GM19397 (cell line): ENCODE results near the gene PAX1.

Experiments used
- ATAC-seq: cut with Tn5 transposase; IDR thresholded peaks from one replicate; pipeline ENCODE4 v1.9.1; 2021; ENCODE audit warnings: mild to moderate bottlenecking, moderate library complexity; ENCODE audit not compliant: unreplicated experiment

PAX1 gene

GRCh38 chr20:21702553-21703470, 2.7 kb upstream of the PAX1 start:
- ATAC-seq, result no peak

GRCh38 chr20:21703717-21704407, 1.6 kb upstream of the PAX1 start:
- ATAC-seq, result no peak

GRCh38 chr20:21704408-21705385, 767 bp upstream of the PAX1 start:
- no peak for ATAC-seq

DNA sequence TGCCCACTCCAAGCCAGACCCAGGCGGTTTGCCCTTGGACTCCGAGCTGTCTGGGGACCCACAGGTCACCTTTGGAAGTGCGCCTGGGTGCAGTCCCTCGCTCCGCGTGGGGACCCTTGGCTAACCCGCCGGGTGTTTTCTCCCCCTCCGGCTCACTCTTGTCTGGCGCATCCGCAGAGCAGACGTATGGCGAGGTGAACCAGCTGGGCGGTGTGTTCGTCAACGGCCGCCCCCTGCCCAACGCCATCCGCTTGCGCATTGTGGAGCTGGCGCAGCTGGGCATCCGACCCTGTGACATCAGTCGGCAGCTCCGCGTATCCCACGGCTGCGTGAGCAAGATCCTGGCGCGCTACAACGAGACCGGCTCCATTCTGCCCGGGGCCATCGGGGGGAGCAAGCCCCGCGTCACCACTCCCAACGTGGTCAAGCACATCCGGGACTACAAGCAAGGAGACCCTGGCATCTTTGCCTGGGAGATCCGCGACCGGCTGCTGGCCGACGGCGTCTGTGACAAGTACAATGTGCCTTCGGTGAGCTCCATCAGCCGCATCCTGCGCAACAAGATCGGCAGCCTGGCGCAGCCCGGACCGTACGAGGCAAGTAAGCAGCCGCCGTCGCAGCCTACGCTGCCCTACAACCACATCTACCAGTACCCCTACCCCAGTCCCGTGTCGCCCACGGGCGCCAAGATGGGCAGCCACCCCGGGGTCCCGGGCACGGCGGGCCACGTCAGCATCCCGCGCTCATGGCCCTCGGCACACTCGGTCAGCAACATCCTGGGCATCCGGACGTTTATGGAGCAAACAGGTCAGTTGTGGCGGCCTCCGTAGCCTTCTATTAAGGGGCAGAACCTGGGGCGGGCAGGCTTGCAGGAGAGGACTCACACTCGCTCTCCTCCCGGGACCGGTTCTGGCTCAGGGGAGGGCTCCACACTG, 1.1 kb downstream of the PAX1 start:
- no peak for ATAC-seq

DNA sequence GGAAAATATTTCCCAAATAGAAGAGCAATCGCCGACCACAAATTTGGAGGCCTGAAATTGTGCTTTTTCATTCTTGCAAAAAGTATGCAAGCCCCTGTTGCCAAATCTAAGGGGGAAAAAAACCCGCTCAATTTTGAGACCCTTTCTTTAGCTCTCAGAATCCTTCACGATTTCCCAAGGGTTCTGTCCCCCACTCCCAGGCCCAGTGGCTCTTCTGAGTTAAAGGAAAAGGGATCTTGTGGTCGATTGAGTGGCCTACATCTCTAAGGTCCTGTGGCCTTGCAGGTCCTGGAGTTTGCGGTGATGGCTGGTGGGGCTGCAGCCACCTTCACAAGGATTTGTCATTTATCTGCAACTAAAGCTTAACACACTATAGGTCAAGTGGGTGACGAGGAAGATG, 1.8 kb downstream of the PAX1 start:
- ATAC-seq, result no peak

DNA sequence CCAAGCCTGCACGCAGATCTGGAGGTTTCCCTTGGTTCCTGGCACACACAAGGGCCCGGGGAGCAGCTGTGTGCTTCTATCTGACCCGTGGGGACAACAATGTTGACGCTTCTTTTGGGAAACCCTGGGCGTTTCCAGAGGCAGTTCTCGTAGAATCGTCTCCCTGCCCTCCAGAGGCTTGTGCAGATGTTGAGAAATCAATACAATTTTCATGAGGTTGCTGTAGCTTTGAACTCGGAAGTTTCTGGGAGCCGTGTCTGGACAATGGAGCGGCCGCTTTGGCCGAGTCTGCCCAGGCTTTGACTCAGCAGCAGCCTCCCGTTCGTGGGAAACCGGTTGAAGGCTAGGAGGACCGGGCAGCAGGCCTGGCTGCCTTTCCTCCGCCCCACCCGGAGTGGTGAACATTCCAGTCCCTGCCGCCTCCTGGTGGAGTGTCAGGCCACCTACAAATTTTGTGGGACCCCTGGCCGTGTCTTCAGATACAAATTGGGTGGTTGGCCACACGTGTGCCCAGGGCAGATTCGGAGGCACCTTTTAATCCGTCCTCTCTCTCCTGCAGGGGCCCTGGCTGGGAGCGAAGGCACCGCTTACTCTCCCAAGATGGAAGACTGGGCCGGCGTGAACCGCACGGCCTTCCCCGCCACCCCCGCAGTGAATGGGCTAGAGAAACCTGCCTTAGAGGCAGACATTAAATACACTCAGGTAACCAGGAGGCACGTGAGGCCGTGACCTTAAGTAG, 2.7 kb downstream of the PAX1 start:
- ATAC-seq, result no peak

- ATAC-seq, result no peak
Observed at GRCh38 chr20:21708738-21709534, 3.5 kb downstream of the PAX1 start.

- ATAC-seq, result no peak
Observed at GRCh38 chr20:21709535-21709904, 4.1 kb downstream of the PAX1 start.

- no peak for ATAC-seq
Observed at GRCh38 chr20:21710341-21710740, 4.9 kb downstream of the PAX1 start.

- ATAC-seq, result no peak
Observed at GRCh38 chr20:21710863-21711431, 5.5 kb downstream of the PAX1 start.

DNA sequence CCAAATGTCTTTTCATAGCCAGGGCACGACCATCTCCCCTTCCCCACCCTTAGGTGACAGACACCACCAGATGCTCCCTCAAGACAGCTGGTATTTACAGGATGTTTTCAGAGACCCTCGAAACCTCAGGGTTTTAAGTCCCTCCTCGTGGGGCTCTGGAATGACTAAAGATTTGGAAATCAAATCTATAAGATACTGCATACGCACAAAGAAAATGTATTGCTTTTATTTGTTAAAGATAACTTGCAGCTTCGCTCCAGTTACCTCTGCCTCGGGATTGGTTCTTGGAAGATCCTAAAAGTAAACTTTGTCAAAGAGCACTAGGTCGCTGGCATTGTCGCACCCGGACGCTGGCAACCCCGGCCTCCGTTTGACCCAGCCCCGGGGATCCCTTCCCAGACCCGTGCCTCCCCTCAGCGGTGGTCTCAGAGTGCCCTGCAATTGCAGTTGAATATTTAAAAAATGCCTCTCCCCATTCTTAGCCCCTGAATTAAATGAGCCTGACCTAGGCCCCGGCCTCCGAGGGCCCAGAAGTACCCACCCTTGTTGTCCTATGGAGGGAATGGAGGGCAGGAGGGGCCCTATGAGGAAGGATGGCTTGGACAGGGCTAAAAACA, 7.1 kb downstream of the PAX1 start:
- ATAC-seq, result no peak

GRCh38 chr20:21713470-21713869, 8.0 kb downstream of the PAX1 start:
- no peak for ATAC-seq

DNA sequence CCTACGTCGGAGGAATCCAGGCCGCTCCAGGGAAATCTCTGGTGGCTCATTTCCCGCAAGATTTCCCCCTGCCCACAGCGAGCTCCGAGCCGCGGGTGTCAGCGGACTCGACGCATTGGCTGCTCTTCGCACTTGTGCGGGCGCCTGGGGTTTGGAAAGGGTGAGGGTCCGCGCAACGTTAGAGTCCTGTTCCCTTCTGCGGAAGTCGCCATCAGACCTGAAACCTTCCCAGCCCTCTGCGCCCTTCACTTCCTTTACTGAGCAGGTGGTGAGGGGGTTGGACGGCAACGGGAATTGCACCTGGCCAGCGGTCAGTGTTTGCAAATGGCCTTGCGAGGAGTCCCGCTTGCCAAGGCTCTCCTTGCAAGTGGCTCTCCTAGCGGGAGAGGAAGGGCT, 8.4 kb downstream of the PAX1 start:
- ATAC-seq, result no peak

GRCh38 chr20:21714297-21715192, 9.1 kb downstream of the PAX1 start:
- ATAC-seq, result no peak

GRCh38 chr20:21715193-21715881, 9.9 kb downstream of the PAX1 start:
- ATAC-seq, result no peak

DNA sequence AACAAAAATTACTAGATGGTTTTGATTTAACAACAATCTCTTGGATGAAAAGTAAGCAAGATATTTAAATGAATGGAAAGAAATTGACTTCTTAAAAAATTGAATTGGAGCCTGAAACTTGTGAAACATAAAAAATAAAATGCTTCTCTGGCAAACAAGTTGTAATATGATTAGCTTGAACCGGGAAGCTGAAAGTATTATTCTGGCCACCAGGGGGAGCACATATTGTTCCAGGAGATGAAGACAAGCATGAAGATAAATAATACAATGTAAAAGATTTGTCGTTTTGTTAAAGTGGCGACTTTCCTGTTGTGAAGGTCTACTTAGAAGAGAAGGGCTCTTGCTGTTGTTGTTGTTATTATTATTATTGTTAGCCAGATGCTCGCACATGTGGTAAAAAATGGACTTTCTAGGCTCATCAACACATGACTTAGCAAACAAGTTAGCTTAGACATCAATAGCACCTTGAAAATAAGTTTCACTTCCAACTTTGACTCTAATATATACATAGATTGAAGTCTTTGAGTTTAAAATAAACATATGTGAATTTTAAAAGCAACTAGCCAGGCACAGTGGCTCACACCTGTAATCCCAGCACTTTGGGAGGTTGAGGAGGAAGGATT, 14.2 kb downstream of the PAX1 start:
- no peak for ATAC-seq
